Suprapubic skin (tissue), 4 donors: ENCODE data around the gene LRFN2.

Experiments used
- CTCF ChIP-seq, 2 donors: fragments of 200-600 bp in 1 of 2; fragments of 450-650 bp in 1 of 2; sonication (generic) in 1 of 2; IDR thresholded peaks; one replicate each; pipeline ENCODE4 v1.5.1; 2016 to 2019; ENCODE audit warnings: antibody characterized with exemption in 2 of 2, mild to moderate bottlenecking in 1 of 2, moderate library complexity in 1 of 2
- EP300 ChIP-seq: sonication (generic); formaldehyde crosslinking; IDR thresholded peaks from one replicate; pipeline ENCODE4 v1.6.1; 2017; ENCODE audit warnings: antibody characterized with exemption
- POLR2A ChIP-seq, 2 donors: fragments of 450-650 bp; IDR thresholded peaks; one replicate each; pipeline ENCODE4 v1.6.1; 2017; ENCODE audit warnings: antibody characterized with exemption in 2 of 2, mild to moderate bottlenecking in 2 of 2, moderate library complexity in 2 of 2
- POLR2AphosphoS5 ChIP-seq, 3 donors: sonication (generic); formaldehyde crosslinking; IDR thresholded peaks; one replicate each; pipeline ENCODE4 v1.6.1; 2017; ENCODE audit warnings: antibody characterized with exemption in 3 of 3

- TF ChIP-seq POLR2A (IDR thresholded peaks at IDR 0.05) (no peak), CTCF (IDR thresholded peaks at IDR 0.05) (no peak), POLR2AphosphoS5 (IDR thresholded peaks at IDR 0.05) (no peak), EP300 (no peak)
Observed at GRCh38 chr6:40387871-40388264, 199.3 kb downstream of the LRFN2 start.
